RPMI8226 (cell line): ENCODE data around the gene ABCC1.
A peak's percentile ranks its signal among the peaks of the same experiment; 100 is the strongest.

ENCODE experiments used
- DNase-seq: peaks from one replicate; pipeline ENCODE4 v3.0.0-alpha.2; 2015

Gene ABCC1

DNA sequence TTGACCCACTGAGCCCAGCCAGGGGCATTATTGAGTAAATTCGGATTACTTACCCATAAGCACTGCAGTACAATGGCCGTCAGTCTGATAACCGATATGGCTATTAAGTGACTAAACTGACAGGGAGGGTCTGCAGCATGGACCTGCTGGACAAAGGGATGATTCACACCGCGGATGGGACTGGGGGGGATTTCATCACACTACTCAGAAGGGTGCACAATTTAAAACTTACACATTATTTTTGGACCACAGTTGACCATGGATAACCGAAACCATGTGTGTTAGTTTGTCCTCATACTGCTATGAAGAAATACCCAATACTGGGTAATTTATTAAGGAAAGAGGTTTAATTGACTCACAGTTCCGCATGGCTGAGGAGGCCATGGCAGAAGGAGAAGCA is 167.4 kb downstream of the ABCC1 start:
- DNase-seq: no peak

DNA sequence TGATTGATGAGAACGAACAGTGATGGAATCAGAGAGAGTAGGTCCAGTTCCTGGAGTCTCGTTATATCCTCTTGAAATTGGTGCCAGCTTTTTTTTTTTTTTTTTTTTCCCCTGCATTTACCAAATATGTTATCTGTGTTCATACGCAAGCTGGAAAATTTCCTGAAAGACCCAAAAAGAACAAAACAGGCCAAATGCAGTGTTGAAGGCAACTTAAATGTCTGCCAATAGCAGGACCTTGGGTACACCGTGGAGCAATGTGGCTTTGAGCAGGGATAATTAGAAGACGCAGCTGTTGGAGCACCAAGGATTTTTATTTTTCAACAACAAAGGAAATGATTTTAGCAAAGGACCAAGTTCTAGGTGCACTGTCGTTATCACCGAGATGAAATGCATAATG is 168.9 kb downstream of the ABCC1 start:
- DNase-seq: no peak

DNA sequence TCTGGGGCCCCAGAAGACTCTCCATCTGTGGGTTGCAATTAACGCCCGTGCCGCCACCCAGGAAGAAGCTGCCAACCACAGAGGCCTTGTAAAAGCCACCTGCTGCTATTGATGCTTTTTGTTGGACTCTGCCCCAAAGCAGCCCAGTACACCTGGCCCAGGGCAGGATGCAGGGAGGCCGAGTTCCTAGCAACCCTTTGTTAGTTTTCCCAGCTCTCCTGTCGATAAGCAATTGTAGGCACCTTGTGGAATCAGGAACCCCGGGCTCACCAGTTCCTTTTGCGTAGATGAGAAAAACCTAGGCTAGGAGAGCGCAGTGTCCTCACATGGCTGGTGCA is 170.6 kb downstream of the ABCC1 start:
- no peak for DNase-seq

DNA sequence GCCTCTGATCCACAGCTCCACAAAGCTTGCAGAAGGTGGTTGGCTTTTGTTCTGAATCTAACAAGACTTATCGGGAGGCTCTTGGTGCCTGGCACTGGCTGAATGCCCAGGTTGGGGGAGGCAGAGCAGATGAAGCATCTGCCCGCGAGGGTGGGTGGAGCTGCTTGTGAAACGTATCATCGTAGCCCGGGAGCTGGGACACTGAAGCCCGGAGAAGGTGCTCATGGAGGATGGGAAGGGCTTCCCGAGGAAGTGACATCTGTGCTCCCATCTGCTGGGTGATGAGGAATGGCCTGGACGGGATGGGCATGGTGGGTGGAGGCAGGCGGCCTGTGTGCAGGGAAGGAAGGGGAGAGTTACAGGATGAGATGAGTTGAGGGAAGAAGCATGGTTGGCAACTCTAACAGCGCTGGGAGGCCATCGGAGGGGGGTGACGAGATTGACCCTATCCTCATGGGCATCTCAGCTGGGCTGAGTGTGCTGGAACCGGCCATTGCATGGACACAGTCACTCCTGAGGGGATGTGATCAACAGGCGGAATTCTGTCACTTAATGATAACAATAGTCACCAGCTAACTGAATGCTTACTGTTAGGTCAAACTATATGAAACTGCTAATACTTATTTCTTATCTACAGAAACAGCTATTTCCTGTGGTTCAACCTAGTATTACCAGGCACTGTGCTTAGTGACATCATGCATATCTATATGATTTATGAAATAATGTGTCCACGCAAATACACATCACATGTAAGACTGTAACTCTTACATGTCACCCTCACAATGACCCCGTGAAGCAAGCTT is 171.2 kb downstream of the ABCC1 start:
- no peak for DNase-seq

DNA sequence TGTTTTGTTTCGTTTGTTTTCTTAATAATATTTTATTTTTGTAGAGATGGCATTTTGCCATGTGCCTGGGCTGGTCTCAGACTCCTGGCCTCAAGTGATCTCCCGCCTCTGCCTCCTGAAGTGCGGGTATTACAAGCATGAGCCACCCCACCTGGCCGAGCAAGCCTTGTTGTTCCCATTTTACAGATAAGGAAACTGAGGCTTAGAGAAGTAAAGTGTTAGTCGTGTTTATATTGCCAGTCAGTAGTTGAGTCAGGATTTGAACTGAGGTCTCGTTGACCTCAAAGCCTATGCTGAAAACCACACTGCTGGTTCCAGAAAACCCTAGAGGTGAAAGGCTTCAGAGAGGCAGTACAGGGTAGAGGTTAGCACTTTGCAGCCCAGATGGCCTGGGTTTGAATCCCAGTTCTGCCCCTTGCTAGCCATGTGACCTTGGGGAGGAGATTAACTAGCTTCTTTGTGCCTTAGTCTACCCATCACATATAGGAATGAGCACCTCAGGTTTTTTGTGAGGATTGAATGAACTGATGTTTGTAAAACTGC is 171.8 kb downstream of the ABCC1 start:
- DNase-seq: no peak

DNA sequence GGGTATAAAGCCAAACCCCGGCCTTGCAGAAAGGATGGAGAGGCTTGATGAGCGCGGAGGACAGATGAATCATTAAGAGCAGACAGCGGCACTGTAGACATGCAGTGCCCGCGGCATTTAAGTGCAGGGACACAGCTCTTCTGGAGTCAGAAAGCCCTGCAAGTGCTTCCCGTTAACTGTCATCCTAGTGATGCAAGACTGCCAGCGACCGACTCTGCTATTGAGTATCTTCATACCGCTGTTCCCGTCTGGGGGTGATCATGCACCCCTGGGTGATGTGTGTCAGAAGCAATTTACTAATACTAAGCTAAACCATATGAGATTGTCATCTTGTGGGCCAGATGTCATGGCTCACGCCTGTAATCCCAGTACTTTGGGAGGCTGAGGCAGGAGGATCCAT is 172.8 kb downstream of the ABCC1 start:
- no peak for DNase-seq

DNA sequence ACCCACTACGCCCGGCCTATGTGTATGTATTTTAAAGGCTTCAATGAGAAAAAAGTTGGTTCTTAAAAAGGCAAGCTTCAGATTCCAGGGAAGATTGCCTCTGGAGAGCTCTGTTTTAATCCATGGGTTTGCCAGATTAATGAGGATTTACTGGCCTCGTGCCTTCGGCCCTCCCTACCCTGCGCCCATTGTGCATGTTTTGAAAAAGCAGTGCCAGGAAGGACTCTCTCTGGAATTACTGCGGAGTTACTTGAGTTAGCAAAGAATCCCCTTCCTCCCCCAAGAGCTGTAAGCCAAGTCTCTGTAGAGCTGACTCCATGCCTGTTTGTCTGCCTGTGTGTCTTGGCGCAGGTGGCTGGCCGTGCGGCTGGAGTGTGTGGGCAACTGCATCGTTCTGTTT is 175.0 kb downstream of the ABCC1 start:
- DNase-seq: no peak

DNA sequence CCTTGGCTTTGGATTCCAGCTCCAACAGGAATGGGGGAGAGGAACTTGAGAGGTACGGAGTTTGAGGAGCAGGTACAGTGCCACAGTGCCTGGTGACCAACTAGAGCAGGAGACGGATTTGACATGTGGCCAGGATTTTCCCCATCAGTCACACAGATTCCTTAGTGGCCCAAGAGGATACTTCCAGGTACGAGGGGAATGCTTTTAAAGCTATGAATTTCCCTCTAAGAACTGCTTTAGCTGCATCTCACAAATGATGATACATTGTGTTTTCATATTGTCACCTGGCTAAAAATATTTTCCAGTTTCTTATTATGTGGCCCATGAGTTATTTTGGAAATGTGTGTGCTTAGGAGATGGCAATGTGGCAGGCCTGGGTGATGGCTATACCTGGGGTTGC is 175.6 kb downstream of the ABCC1 start:
- no peak for DNase-seq

DNA sequence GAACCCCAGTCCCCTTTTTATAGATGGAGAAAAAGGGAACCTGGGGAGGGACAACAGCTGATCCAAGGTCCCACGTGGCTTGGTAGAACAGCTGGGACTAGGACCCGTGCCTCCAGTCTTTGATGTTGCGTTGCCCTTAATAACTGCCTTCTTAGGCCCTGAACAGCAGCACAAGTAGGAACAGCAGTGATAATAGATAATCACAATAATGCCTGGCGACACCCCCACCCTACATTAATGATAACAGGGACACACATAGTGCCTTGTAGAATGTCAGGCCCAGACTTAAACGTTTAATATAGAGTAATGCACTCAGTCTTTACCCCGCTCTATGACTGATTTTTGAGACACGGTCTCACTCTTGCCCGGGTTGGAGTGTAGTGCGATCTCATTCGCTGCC is 177.5 kb downstream of the ABCC1 start:
- DNase-seq: no peak

DNA sequence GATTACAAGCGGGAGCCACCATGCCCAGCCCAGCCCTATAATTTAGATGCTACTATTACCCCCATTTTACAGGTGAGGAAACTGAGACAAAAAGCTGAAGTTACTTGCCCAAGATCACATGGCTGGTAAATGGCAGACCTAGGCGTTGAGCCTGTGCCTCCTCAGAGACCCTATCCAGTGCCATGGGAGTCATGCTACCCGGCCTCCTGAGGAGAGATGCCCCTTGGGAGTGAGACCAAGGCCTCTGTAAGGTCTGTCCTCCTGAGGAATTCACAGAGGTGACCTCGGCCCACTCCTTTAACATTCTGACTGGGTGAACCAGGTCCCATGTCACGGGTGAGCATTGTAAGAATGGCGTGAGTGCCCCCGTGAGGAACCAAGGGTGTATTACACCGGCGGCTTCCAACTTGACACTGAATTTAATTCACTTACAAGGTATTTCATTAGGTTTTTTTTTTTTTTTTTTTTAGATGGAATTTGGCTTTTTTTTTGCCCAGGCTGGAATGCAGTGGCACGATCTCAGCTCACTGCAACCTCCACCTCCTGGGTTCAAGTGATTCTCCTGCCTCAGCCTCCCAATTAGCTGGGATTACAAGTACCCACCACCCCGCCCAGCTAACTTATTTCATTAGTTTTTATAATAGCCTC is 178.2 kb downstream of the ABCC1 start:
- peak; percentile 77 for DNase-seq

DNA sequence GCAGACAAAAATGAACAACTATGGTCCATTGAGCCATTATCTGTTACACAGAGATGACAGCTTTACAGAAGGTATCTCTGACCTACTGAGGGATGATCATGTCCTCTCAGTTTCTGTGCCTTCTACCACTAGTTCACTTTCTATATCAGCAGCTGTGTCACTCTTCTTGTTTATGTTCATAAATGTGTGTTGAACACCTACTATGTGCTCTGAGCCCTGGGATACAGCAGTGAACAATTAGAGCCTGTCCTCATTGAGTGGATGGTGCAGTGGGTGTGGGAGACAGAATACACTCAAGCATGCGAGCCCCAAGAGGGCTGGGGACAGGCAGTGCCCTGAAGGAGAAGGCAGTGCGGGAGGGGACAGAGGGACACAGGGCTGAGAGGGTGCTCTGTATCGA is 181.8 kb downstream of the ABCC1 start:
- DNase-seq: no peak

DNA sequence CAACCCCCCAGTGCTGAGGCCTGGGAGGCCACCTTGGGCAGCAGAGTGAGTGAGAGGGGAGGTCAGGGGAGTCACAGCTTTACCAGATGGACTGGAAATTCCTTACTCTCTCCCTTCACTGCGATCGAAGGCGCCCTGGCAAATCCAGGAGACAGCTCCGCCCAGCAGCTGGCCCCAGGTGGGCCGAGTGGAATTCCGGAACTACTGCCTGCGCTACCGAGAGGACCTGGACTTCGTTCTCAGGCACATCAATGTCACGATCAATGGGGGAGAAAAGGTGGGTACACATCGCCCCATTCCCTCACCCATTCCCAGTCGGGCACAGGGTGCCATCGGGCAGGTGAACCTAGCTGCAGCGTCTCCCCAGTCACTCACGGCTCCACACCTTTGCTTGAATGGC is 182.2 kb downstream of the ABCC1 start:
- DNase-seq: no peak

DNA sequence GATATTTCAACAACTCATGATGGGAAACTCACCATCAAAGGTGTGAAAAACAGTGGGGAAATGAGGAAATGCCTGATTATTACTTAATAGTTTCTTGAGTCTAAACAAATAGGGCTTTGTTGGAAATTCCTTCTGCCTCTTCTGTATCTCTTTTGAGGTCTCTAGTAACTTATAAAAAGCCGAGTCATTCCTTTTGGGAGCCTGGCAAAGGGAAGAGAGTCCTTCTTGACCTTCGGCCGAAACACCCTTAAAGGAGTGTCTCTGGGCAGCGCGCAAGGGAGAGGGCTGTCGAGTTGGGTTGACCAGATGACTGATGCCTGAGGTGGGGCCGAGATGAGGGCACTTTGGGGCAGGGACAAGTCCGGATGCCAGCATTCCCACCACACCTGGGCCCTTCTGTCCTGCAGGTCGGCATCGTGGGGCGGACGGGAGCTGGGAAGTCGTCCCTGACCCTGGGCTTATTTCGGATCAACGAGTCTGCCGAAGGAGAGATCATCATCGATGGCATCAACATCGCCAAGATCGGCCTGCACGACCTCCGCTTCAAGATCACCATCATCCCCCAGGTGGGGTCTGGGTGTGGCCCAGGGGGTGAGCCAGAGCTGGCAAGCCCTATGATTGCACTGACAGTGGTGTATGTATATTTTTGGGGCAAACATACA is 184.7 kb downstream of the ABCC1 start:
- DNase-seq: no peak

DNA sequence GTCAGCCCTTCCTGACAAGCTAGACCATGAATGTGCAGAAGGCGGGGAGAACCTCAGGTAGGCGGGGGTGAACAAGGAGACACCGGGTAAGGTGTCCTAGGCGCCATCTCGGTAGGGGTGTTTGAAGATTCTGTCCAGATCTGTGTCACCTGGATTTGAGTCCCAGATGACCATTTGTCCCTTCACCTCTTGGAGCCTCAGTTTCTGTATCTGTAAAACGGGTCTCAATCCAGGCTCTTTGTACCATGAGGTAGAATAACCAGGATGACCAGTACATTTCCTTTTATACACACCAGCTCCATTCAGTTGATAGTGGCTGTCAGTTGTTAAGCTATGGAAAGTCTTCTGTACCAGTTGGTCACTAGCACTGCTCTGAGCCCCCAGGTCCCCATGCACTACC is 187.2 kb downstream of the ABCC1 start:
- no peak for DNase-seq

DNA sequence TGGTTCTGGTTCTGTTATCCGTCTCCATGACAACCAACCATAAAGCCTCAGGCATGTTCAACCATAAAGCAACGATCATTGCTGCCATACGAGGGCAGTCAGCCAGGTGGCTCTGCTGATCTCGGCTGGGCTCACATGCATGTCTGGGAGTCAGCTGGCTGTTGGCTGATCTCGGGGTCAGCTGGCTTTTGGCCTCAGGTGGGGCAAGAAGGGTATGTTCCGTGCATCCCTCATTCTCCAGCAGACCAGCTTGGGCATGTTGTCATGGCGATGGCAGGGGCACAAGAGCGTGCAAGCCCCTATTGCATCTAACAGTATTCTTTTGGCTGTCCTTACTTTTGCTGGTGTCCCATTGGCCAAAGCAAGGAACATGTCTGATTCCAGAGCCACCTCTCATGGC is 187.7 kb downstream of the ABCC1 start:
- no peak for DNase-seq

DNA sequence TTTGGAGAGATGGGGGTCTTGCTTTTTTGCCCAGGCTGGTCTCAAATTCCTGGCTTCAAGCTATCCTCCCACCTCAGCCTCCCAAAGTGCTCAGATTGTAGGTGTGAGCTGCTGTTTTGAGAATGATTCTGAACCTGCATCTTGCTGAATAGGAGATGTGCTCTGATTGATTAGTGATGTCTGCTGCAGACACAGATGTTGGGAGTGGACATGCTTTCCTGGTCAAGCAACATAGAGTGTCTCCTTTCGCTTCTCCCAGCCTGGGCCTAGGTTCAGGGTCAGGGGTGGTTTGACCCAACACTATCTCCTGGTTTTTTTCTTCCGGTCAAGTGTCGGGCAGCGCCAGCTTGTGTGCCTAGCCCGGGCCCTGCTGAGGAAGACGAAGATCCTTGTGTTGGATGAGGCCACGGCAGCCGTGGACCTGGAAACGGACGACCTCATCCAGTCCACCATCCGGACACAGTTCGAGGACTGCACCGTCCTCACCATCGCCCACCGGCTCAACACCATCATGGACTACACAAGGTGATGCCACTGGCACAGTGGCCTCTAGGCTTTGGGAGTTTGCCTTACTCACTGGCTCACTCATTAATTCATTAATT is 188.7 kb downstream of the ABCC1 start:
- no peak for DNase-seq

DNA sequence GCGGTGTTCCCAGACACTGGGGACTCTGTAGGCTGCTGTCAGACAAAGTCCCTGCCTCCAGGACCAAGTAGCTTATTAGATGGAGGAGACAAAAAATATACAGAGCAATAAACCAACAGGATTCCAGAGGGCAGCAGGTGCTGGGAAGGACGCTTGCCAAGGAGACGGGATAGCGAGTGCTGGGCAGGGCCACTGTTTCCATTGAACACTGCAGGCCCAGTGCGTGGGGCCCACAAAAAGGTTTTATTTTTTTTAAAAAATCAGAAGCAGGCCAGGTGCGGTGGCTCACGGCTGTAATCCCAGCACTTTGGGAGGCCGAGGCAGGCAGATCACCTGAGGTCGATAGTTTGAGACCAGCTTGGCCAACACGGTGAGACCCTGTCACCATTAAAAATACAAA is 189.6 kb downstream of the ABCC1 start:
- DNase-seq: no peak

DNA sequence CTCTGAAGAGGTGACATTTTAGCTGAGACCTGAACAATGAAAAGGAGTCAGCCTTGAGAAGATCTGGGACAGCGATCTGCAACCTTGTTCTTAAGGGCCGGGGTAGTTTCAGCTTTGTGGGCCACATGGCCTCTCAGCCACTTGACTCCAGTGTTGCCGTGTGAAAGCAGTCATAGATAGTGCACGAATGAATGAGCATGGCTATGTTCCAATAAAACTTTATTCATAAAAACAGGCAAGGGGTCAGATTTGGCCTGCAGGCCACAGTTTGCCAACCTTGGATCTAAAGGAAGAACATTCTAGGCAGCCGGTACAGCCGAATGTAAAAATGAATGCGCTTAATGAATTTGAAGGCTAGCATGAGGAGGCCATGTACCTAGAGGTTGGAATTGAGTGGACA is 190.4 kb downstream of the ABCC1 start:
- no peak for DNase-seq

DNA sequence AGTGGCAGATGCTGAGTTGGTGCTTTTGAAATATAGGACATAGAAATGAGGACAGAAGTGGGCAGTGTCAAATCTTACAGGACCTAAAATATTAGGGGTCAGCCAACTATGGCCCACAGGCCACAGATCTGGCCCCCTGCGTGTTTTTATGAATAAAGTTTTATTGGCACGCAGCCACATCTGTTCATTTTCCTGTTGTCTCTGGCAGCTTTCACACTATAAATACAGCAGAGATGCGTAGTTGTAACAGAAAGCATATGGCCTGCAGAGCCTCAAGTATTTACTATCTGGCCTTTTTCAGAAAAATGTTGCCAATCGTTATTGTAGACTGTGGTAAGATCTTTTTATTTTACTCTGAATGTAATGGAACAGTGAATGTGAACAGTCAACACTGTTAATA is 191.1 kb downstream of the ABCC1 start:
- no peak for DNase-seq

DNA sequence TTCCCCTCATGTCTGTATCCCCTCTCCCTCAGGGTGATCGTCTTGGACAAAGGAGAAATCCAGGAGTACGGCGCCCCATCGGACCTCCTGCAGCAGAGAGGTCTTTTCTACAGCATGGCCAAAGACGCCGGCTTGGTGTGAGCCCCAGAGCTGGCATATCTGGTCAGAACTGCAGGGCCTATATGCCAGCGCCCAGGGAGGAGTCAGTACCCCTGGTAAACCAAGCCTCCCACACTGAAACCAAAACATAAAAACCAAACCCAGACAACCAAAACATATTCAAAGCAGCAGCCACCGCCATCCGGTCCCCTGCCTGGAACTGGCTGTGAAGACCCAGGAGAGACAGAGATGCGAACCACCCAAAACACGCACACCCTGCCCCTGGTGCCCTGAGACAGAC is 191.7 kb downstream of the ABCC1 start:
- no peak for DNase-seq

DNA sequence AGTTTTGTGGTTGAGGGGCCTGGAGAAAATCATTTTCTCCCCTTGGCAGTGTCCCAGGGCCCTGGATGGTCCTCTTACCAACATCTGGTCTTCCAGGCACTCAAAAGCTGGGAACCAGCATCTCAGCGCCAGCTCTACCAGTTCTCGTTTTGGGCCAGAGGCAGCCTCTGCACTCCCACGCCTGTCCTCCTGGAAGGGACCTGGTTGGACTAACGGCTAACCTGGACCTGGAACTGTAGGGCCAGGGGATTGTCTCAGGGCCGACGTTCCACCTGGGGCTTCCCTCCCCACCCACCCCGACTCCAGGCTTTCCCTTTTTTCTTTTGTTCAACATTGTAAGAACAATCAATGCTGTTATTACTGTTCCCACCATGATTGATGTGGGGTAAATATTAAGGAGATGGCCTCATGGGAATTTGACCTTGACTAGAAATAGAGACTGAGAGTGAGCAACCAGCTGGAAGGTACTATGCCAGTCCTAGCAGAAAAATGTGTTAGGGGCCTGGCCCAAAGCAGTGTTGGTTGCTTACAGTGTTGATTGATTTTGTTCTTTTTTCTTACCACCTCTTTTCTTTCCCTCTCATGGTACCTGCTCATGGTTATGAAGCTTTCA is 192.5 kb downstream of the ABCC1 start:
- no peak for DNase-seq

DNA sequence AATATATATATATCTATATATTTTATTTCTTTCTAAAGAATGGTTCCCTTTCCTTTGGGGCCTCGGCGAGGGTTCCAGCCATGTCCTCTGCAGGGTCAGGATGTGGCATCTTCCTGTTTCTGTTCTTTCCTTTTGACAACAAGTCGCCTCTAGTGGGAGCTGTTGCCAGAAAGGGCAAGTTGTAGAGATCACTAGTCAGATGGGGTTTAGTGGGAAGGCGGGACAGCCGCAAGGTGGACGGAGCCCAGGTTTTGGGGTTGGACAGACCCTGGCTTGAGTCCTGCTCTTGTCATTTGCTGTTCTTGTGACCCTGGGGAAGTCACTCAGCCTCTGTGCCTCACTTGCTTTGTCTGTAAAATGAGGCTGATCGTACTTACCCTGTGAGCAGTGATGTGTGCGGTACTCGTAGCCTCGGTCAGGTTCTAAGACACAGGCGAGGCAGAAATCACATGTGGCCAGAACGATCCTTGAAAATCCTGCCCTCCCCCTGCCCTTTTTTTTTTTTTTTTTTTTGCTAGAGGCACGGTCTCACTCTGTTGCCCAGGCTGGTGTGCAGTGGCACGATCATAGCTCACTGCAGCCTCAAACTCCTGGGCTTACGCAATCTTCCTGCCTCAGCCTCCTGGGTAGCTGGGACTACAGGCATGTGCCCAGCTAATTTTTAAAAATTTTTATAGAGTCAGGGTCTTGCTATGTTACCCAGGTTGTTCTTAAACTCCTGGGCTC is 193.8 kb downstream of the ABCC1 start:
- peak; percentile 45 for DNase-seq

DNA sequence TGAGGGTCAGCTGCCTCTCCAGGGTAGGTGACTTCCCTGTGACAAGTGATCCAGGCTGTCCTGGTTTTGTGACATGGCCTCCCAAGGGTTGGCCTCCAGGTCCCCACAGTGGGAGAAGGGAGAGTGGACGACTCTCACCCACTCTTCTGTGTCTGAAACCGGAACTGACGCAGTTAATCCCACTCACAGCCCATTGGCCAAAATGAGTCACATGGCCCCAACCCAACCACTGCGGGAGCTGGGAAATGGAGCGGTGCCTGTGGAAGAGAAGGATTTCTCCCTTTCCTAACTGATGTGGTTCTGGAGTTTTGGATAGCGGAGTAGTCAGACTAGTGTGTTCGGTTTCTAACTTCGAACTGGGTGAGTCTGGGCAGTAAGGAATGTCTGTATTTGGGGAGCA is 194.5 kb downstream of the ABCC1 start:
- DNase-seq: no peak
